H1 (cell line): Measurements from ENCODE around the gene NADK. TPM values are rescaled to one million over a fixed set of nuclear protein-coding genes. Genes with fewer than 3 reads are reported as not detected.

Source experiments
- CTCF ChIA-PET: fragments of 300-600 bp; sonication (Branson Sonifier 250); formaldehyde crosslinking; loops from one replicate; lab custom pipeline; 2021; ENCODE audit not compliant: partially characterized antibody; lab: Charles Lee
- POLR2A ChIA-PET: fragments of 300-600 bp; sonication (Branson Sonifier 250); formaldehyde crosslinking; loops from one replicate; lab custom pipeline; 2021; ENCODE audit warnings: inconsistent platforms; ENCODE audit not compliant: partially characterized antibody; lab: Charles Lee
- DNase-seq, 2 experiments: peaks; one replicate each; pipeline versions ENCODE4 v3.0.0 to v3.0.0-alpha.2; 2010 to 2022; ENCODE audit warnings: low spot score in 2 of 2, low read depth in 1 of 2, mixed read lengths in 1 of 2
- FAIRE-seq: peaks from 2 replicates; lab custom pipeline; 2011; peaks lifted over from hg19 to GRCh38; lab: Jason Lieb, UNC
- H2AFZ ChIP-seq: 2 replicates; pipeline ENCODE4 v1.8.1; 2012; ENCODE audit warnings: low read length, inconsistent platforms
- H2AK5ac ChIP-seq: 2 replicates; pipeline ENCODE4 v1.6.1; 2013; ENCODE audit warnings: low read depth, low read length
- H2BK120ac ChIP-seq: replicated peaks from 2 replicates; pipeline ENCODE3; 2013; ENCODE audit warnings: low read depth, low read length, inconsistent platforms
- H2BK12ac ChIP-seq: 2 replicates; pipeline ENCODE4 v1.6.1; 2013; ENCODE audit warnings: low read depth, low read length
- H2BK15ac ChIP-seq: 2 replicates; pipeline ENCODE4 v1.6.1; 2013; ENCODE audit warnings: low read length
- H2BK20ac ChIP-seq: 2 replicates; pipeline ENCODE4 v1.6.1; 2013; ENCODE audit warnings: low read length
- H2BK5ac ChIP-seq: 2 replicates; pipeline ENCODE4 v1.6.1; 2013; ENCODE audit warnings: low read depth, low read length
- H3K14ac ChIP-seq: 2 replicates; pipeline ENCODE4 v1.6.1; 2013; ENCODE audit warnings: inconsistent platforms; ENCODE audit not compliant: insufficient read length
- H3K18ac ChIP-seq: 2 replicates; pipeline ENCODE4 v1.6.1; 2013; ENCODE audit warnings: low read length; ENCODE audit errors: extremely low read depth
- H3K23ac ChIP-seq: 2 replicates; pipeline ENCODE4 v1.6.1; 2013; ENCODE audit warnings: inconsistent platforms; ENCODE audit not compliant: insufficient read length
- H3K23me2 ChIP-seq: 2 replicates; pipeline ENCODE4 v1.6.1; 2013; ENCODE audit warnings: low read depth, low read length
- H3K27ac ChIP-seq: 2 replicates; pipeline ENCODE4 v1.6.1; 2011; ENCODE audit warnings: low read depth, low read length, inconsistent platforms
- H3K27me3 ChIP-seq, 4 experiments: replicated peaks in 1 of 4; 1 replicate in 1 of 4; 2 replicates in 3 of 4; pipeline versions ENCODE4 v1.6.1 to v1.8.1; 2011 to 2013; ENCODE audit warnings: low read length in 3 of 4, mild to moderate bottlenecking in 3 of 4, inconsistent platforms in 2 of 4, mixed read lengths in 2 of 4, moderate library complexity in 1 of 4; ENCODE audit not compliant: control insufficient read depth in 3 of 4, insufficient read depth in 3 of 4; ENCODE audit errors: extremely low read depth in 1 of 4
- H3K36me3 ChIP-seq, 4 experiments: 2 replicates each; pipeline versions ENCODE4 v1.6.1 to v1.8.1; 2011 to 2013; ENCODE audit warnings: mild to moderate bottlenecking in 4 of 4, low read length in 3 of 4, moderate library complexity in 2 of 4, control low read depth in 1 of 4, inconsistent platforms in 1 of 4; ENCODE audit not compliant: insufficient read depth in 4 of 4, control insufficient read depth in 2 of 4
- H3K4ac ChIP-seq: replicated peaks from 2 replicates; pipeline ENCODE3; 2013; ENCODE audit warnings: low read length, low read depth, mixed read lengths, inconsistent platforms; ENCODE audit not compliant: insufficient read length
- H3K4me1 ChIP-seq, 4 experiments: replicated peaks in 1 of 4; 1 replicate in 1 of 4; 2 replicates in 3 of 4; pipeline versions ENCODE4 v1.6.1 to v1.8.1; 2011 to 2013; ENCODE audit warnings: low read length in 3 of 4, inconsistent platforms in 2 of 4, mixed read lengths in 1 of 4; ENCODE audit not compliant: insufficient read depth in 4 of 4, control insufficient read depth in 3 of 4
- H3K4me2 ChIP-seq, 2 experiments: 2 replicates each; pipeline versions ENCODE4 v1.6.1 to v1.8.1; 2011 to 2013; ENCODE audit warnings: low read depth in 2 of 2, low read length in 2 of 2, control low read depth in 1 of 2, inconsistent platforms in 1 of 2, mild to moderate bottlenecking in 1 of 2; ENCODE audit not compliant: insufficient read depth in 1 of 2
- H3K4me3 ChIP-seq, 4 experiments: fragments of 200-600, 300-600 bp in 1 of 4; sonication (generic), shearing (Covaris generic), sonication (Bioruptor Twin) in 1 of 4; 2 replicates each; pipeline versions ENCODE4 v1.5.1 to v1.8.1; 2011 to 2016; ENCODE audit warnings: low read length in 4 of 4, low read depth in 3 of 4, control low read depth in 2 of 4, inconsistent platforms in 2 of 4, mild to moderate bottlenecking in 2 of 4, mixed read lengths in 1 of 4, moderate library complexity in 1 of 4; ENCODE audit not compliant: insufficient read depth in 2 of 4; ENCODE audit errors: extremely low read depth in 1 of 4
- H3K56ac ChIP-seq: replicated peaks from 2 replicates; pipeline ENCODE3; 2013; ENCODE audit warnings: low read depth, mild to moderate bottlenecking, mixed read lengths, low read length, inconsistent platforms; ENCODE audit not compliant: insufficient read length
- H3K79me1 ChIP-seq: 2 replicates; pipeline ENCODE4 v1.6.1; 2013; ENCODE audit warnings: low read depth, low read length, control low read depth
- H3K79me2 ChIP-seq, 2 experiments: 2 replicates each; pipeline versions ENCODE4 v1.6.1 to v1.8.1; 2012 to 2013; ENCODE audit warnings: low read length in 2 of 2, mild to moderate bottlenecking in 2 of 2, inconsistent platforms in 1 of 2; ENCODE audit not compliant: insufficient read depth in 2 of 2, control insufficient read depth in 1 of 2
- H3K9ac ChIP-seq, 4 experiments: replicated peaks in 1 of 4; 1 replicate in 1 of 4; 2 replicates in 3 of 4; pipeline versions ENCODE4 v1.6.1 to v1.8.1; 2011 to 2013; ENCODE audit warnings: low read depth in 3 of 4, low read length in 3 of 4, control low read depth in 2 of 4, mild to moderate bottlenecking in 2 of 4, moderate library complexity in 2 of 4, inconsistent platforms in 1 of 4; ENCODE audit errors: extremely low read depth in 1 of 4
- H3K9me3 ChIP-seq, 2 experiments: 2 replicates each; pipeline versions ENCODE4 v1.6.1 to v1.8.1; 2012 to 2013; ENCODE audit warnings: mild to moderate bottlenecking in 2 of 2, moderate library complexity in 2 of 2, control low read depth in 1 of 2, inconsistent platforms in 1 of 2, low read depth in 1 of 2, low read length in 1 of 2, mixed read lengths in 1 of 2; ENCODE audit not compliant: insufficient read depth in 2 of 2
- H4K20me1 ChIP-seq, 2 experiments: replicated peaks in 1 of 2; 2 replicates each; pipeline versions ENCODE3 to v1.8.1; 2011 to 2013; ENCODE audit warnings: inconsistent platforms in 2 of 2, low read length in 2 of 2, mild to moderate bottlenecking in 1 of 2; ENCODE audit not compliant: insufficient read depth in 2 of 2, control insufficient read depth in 1 of 2
- H4K5ac ChIP-seq: 2 replicates; pipeline ENCODE4 v1.6.1; 2013; ENCODE audit warnings: low read length, low read depth, mixed read lengths, inconsistent platforms; ENCODE audit not compliant: insufficient read length
- H4K8ac ChIP-seq: 2 replicates; pipeline ENCODE4 v1.8.0; 2013; ENCODE audit warnings: mild to moderate bottlenecking, moderate library complexity, low read length, inconsistent platforms; ENCODE audit not compliant: insufficient read depth; ENCODE audit errors: extremely low read depth
- H4K91ac ChIP-seq: replicated peaks from 2 replicates; pipeline ENCODE3; 2013; ENCODE audit warnings: low read length, mixed read lengths, inconsistent platforms; ENCODE audit not compliant: insufficient read length
- ATF2 ChIP-seq: IDR thresholded peaks from 2 replicates; pipeline ENCODE4 v1.6.1; 2012; ENCODE audit warnings: low read length, inconsistent platforms
- CTCF ChIP-seq, 3 experiments: IDR thresholded peaks; 1 replicate in 2 of 3; 2 replicates in 1 of 3; pipeline versions ENCODE4 v1.5.1 to v1.6.1; 2011; ENCODE audit warnings: low read length in 3 of 3, mild to moderate bottlenecking in 3 of 3, inconsistent platforms in 2 of 3, low read depth in 1 of 3, moderate library complexity in 1 of 3; ENCODE audit not compliant: insufficient read depth in 1 of 3; ENCODE audit errors: control extremely low read depth in 1 of 3
- HDAC2 ChIP-seq, 2 experiments: fragments of 300-600 bp in 1 of 2; sonication (generic) in 1 of 2; IDR thresholded peaks; 2 replicates each; pipeline ENCODE4 v1.6.1; 2011 to 2012; ENCODE audit warnings: low read depth in 2 of 2, low read length in 2 of 2, mild to moderate bottlenecking in 2 of 2, moderate library complexity in 2 of 2, borderline replicate concordance in 1 of 2, inconsistent platforms in 1 of 2
- RNF2 ChIP-seq: fragments of 200-900, 300-1000 bp; sonication (generic); IDR thresholded peaks from 2 replicates; pipeline ENCODE4 v1.7.1; 2016; ENCODE audit warnings: borderline replicate concordance, low read depth, mild to moderate bottlenecking, antibody characterized with exemption, low read length; ENCODE audit not compliant: poor library complexity, severe bottlenecking; ENCODE audit errors: missing control alignments
- SIX5 ChIP-seq: IDR thresholded peaks from 2 replicates; pipeline ENCODE4 v1.6.1; 2011; ENCODE audit warnings: mild to moderate bottlenecking, low read depth, low read length
- WGBS, 2 experiments: shearing (Covaris generic) in 1 of 2; methylation state at CpG; one replicate each; pipeline versions ENCODE4 v1.1.6 to v1.1.7; 2013 to 2015; ENCODE audit warnings: low lambda C conversion rate in 2 of 2, mixed read lengths in 2 of 2, inconsistent platforms in 1 of 2, low coverage in 1 of 2, missing lambda C conversion rate in 1 of 2; ENCODE audit not compliant: insufficient replicate concordance in 2 of 2, insufficient coverage in 1 of 2, insufficient read length in 1 of 2; ENCODE audit errors: extremely low coverage in 1 of 2, missing lambda C conversion rate in 1 of 2; 5-methylcytosine and 5-hydroxymethylcytosine counted together
- polyA plus RNA-seq, 7 experiments: library from polyadenylated mRNA; depleted of rRNA in 3 of 7; stranded (reverse) in 5 of 7; unstranded in 2 of 7; fragments of >200 nt in 5 of 7; fragments of 200-250 nt in 2 of 7; gene quantifications; 1 replicate in 5 of 7; 2 replicates in 1 of 7; 4 replicates in 1 of 7; pipeline versions ENCODE4 v1.2.1 to v1.2.3, GENCODE V29; 2011 to 2013; ENCODE audit warnings: missing spikeins in 2 of 7, mixed read lengths in 2 of 7
- total RNA-seq: library from RNA; stranded (reverse); fragmentation: NEBNext Ultra II Directional; extraction: Animal tissue kit (Norgen Biotek cat#: 25700); gene quantifications from 2 replicates; pipeline ENCODE4 v1.2.1, GENCODE V29; 2021

The NADK gene
- total and polyA plus RNA-seq, 2 of the 8 experiments (the other 6 are each of a cell fraction or from before 2014, with no cell fraction given) = 78.0 to 89.7 TPM

DNA sequence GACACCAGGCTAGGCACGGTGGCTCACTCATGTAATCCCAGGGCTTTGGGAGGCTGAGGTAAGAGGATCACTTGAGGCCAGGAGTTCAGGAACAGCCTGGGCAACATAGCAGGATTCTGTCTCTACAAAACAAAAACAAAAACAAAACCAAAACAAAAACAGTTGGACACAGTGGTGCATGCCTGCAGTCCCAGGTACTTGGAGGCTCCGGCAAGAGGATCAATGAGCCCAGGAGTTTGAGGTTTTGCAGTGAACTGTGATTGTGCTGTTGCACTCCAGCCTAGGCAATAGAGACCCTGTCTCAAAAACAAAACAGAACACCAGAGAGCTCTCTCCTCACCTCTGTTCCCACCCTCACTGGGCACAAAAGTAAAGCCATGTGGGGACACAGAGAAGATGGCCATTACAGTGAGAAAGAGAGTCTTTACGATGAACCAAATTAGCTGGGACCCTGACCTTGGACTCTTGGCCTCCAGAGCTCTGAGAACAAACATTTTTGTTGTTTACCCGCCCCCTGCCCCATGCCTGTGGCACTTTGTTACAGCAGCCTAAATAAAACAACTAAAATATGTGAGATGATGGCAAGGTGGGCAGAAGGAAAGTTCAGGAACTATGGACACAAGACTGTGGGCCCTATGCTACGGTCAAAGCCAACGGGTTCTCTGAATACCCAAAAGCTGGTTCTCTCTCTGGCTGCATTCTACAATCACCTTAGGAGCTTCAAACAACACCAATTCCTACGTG is 9.8 kb downstream of the NADK start:
- DNase-seq = no peak
- Histone ChIP-seq H3K4me3 (no peak overlapping the region), H3K36me3 (peaks cover 3 to 39% (median 18%) of the 10 kb centered on the region in 4 experiments), H2BK5ac (no peak overlapping the region), H3K4me2 (no peak overlapping the region), H3K27me3 (no peaks in the 10 kb centered on the region), H3K9ac (no peak overlapping the region), H4K5ac (no peak overlapping the region), H3K18ac (no peak overlapping the region), H3K27ac (no peak overlapping the region), H3K14ac (no peak overlapping the region), H3K79me1 (peaks cover 25% of the 10 kb centered on the region), H2BK15ac (no peak overlapping the region), H2BK12ac (no peak overlapping the region), H4K8ac (no peak overlapping the region), H3K79me2 (peaks cover 6 to 82% of the 10 kb centered on the region in 2 experiments), H3K23me2 (no peaks in the 10 kb centered on the region), H3K23ac (no peak overlapping the region), H2AK5ac (no peak overlapping the region), H4K20me1 (peaks cover 3 to 13% of the 10 kb centered on the region in 2 experiments), H3K4me1 (no peaks in the 10 kb centered on the region), H3K9me3 (no peaks in the 10 kb centered on the region), H2BK120ac (no peak overlapping the region), H2AFZ (no peak overlapping the region), H3K4ac (no peak overlapping the region), H3K56ac (no peak overlapping the region), H2BK20ac (no peak overlapping the region), H4K91ac (no peak overlapping the region)
- 92% methylated on average over 7 of the region's 7 CpGs; no CpG with 5 or more reads in 1 of the 2 experiments for WGBS, 2 experiments
- CTCF ChIA-PET = interaction anchor here (0.6 to 1.9 kb wide), 3 partner anchors 16 to 137 kb away, joined by 3 to 6 read pairs (median 3); no protein-coding TSS in a partner anchor
- no peak for FAIRE-seq
- POLR2A ChIA-PET = interaction anchor here (0.9 to 2.0 kb wide), 4 partner anchors 10 to 14 kb away, joined by 4 to 7 read pairs (median 5); no protein-coding TSS in a partner anchor
- TF ChIP-seq ATF2 = no peak
- TF ChIP-seq RNF2 = no peak
- TF ChIP-seq SIX5 = no peak
- TF ChIP-seq CTCF (IDR thresholded peaks at IDR 0.05; ENCODE audit: control extremely low read depth in 1 of 3, insufficient read depth in 1 of 3, low read depth in 1 of 3, low read length in 3 of 3) = no peak
- no peak for TF ChIP-seq HDAC2 (IDR thresholded peaks at IDR 0.05; ENCODE audit: borderline replicate concordance in 1 of 2, low read depth in 2 of 2, low read length in 2 of 2)
